Nephron (organoid): ENCODE results near the gene KCNG1.
A peak's percentile ranks its signal among the peaks of the same experiment; 100 is the strongest.

ENCODE experiments used
- H3K27ac Mint-ChIP-seq, 3 experiments: 2 replicates each; pipeline ENCODE4 v1.8.0; 2020; ENCODE audit warnings: mixed read lengths in 3 of 3, mild to moderate bottlenecking in 2 of 3, moderate library complexity in 1 of 3
- H3K27me3 Mint-ChIP-seq: 2 replicates; pipeline ENCODE4 v1.8.0; 2021; ENCODE audit warnings: low read depth, mild to moderate bottlenecking, moderate library complexity, mixed read lengths
- H3K36me3 Mint-ChIP-seq: 2 replicates; pipeline ENCODE4 v1.8.0; 2020; ENCODE audit warnings: low read depth, mixed read lengths
- H3K4me1 Mint-ChIP-seq: 2 replicates; pipeline ENCODE4 v1.8.0; 2020; ENCODE audit warnings: mixed read lengths
- H3K4me3 Mint-ChIP-seq, 3 experiments: 2 replicates each; pipeline ENCODE4 v1.8.0; 2020; ENCODE audit warnings: mild to moderate bottlenecking in 3 of 3, mixed read lengths in 3 of 3, moderate library complexity in 2 of 3
- H3K9me3 Mint-ChIP-seq: 2 replicates; pipeline ENCODE4 v1.8.0; 2020; ENCODE audit warnings: mixed read lengths
- CTCF ChIP-seq, 3 experiments: fragments of 200-600 bp; sonication (generic); IDR thresholded peaks; one replicate each; pipeline ENCODE4 v1.5.0; 2021; ENCODE audit warnings: antibody characterized with exemption in 3 of 3; ENCODE audit not compliant: unreplicated experiment in 3 of 3

The KCNG1 gene

GRCh38 chr20:50993876-50994275 is 29.0 kb downstream of the KCNG1 start:
- Mint-ChIP-seq H3K9me3 (no peaks in the 10 kb centered on the region), H3K27ac (no peak overlapping the region), H3K4me1 (no peaks in the 10 kb centered on the region), H3K36me3 (no peaks in the 10 kb centered on the region), H3K27me3 (peaks cover 32% of the 10 kb centered on the region), H3K4me3 (no peak overlapping the region)
- TF ChIP-seq CTCF (IDR thresholded peaks at IDR 0.05; ENCODE audit: unreplicated experiment in 3 of 3) = no peak

- peak; percentile 43 to 62 (median 58) for TF ChIP-seq CTCF (IDR thresholded peaks at IDR 0.05; ENCODE audit: unreplicated experiment in 3 of 3)
- Mint-ChIP-seq H3K9me3 (no peaks in the 10 kb centered on the region), H3K36me3 (no peaks in the 10 kb centered on the region), H3K4me1 (no peaks in the 10 kb centered on the region), H3K4me3 (no peak overlapping the region), H3K27ac (peak overlapping the region in 1 of 3 experiments; percentile 4), H3K27me3 (peaks cover 35% of the 10 kb centered on the region)
Observed at GRCh38 chr20:50992733-50993457, 30.0 kb downstream of the KCNG1 start.

GRCh38 chr20:50992336-50992732 is 30.6 kb downstream of the KCNG1 start:
- H3K27ac Mint-ChIP-seq = no peak overlapping the region
- no peaks in the 10 kb centered on the region for H3K9me3 Mint-ChIP-seq
- peaks cover 40% of the 10 kb centered on the region for H3K27me3 Mint-ChIP-seq
- H3K4me1 Mint-ChIP-seq = no peaks in the 10 kb centered on the region
- TF ChIP-seq CTCF (IDR thresholded peaks at IDR 0.05; ENCODE audit: unreplicated experiment in 3 of 3) = no peak
- no peaks in the 10 kb centered on the region for H3K36me3 Mint-ChIP-seq
- no peak overlapping the region for H3K4me3 Mint-ChIP-seq

GRCh38 chr20:50991076-50991475 is 31.8 kb downstream of the KCNG1 start:
- no peak overlapping the region for H3K27ac Mint-ChIP-seq
- no peaks in the 10 kb centered on the region for H3K9me3 Mint-ChIP-seq
- no peak overlapping the region for H3K4me3 Mint-ChIP-seq
- TF ChIP-seq CTCF (IDR thresholded peaks at IDR 0.05; ENCODE audit: unreplicated experiment in 3 of 3) = no peak
- peaks cover 44% of the 10 kb centered on the region for H3K27me3 Mint-ChIP-seq
- no peaks in the 10 kb centered on the region for H3K4me1 Mint-ChIP-seq
- no peaks in the 10 kb centered on the region for H3K36me3 Mint-ChIP-seq

- H3K27ac Mint-ChIP-seq = no peak overlapping the region
- H3K4me3 Mint-ChIP-seq = no peak overlapping the region
- no peaks in the 10 kb centered on the region for H3K9me3 Mint-ChIP-seq
- no peaks in the 10 kb centered on the region for H3K4me1 Mint-ChIP-seq
- H3K27me3 Mint-ChIP-seq = peaks cover 34% of the 10 kb centered on the region
- peak; percentile 79 to 91 (median 90) for TF ChIP-seq CTCF (IDR thresholded peaks at IDR 0.05; ENCODE audit: unreplicated experiment in 3 of 3)
- no peaks in the 10 kb centered on the region for H3K36me3 Mint-ChIP-seq
Observed at GRCh38 chr20:50987493-50988210, 35.3 kb downstream of the KCNG1 start.
